ENCODE measurements around the gene PPARD. TPM values are rescaled to one million over a fixed set of nuclear protein-coding genes. Genes with fewer than 3 reads are reported as not detected.
A peak's percentile ranks its signal among the peaks of the same experiment; 100 is the strongest.

Gene PPARD
- total RNA-seq, 6 experiments from 2014 or later, result 5.2 to 18.8 (median 5.9) TPM

- ATAC-seq, result peak; percentile 99 to 100 (median 99)
- intact Hi-C loops (cut with DNase I), result no loop called here
- peak overlapping the region in 1 of 3 donors; percentile 41 for H3K27ac ChIP-seq
- no peaks in the 10 kb centered on the region for H3K9me3 ChIP-seq
- DNase-seq, result peak; percentile 90 to 95 (median 93)
- no peaks in the 10 kb centered on the region for H3K36me3 ChIP-seq
- peak; percentile 36 for TF ChIP-seq POLR2A (IDR thresholded peaks at IDR 0.05)
- TF ChIP-seq CTCF (IDR thresholded peaks at IDR 0.05), result peak in 3 of 4 donors; percentile 3 to 19 (median 10)
- H3K4me3 ChIP-seq, result peak overlapping the region; percentile 55 to 64 (median 56)
- 29% methylated on average over 43 of the region's 55 CpGs for WGBS (ENCODE audit: insufficient coverage, low coverage, low lambda C conversion rate, missing lambda C conversion rate)
- H3K27me3 ChIP-seq, result no peaks in the 10 kb centered on the region
- peaks cover 0 to 11% (median 3%) of the 10 kb centered on the region in 4 donors for H3K4me1 ChIP-seq
Measured at GRCh38 chr6:35318196-35319171, 23.9 kb upstream of the PPARD start.

- no peaks in the 10 kb centered on the region for H3K27me3 ChIP-seq
- intact Hi-C loops (cut with DNase I), result no loop called here
- DNase-seq (no peak), ATAC-seq (no peak)
- TF ChIP-seq CTCF (IDR thresholded peaks at IDR 0.05) (no peak), POLR2A (IDR thresholded peaks at IDR 0.05) (no peak)
- H3K4me3 ChIP-seq, result no peak overlapping the region
- no peaks in the 10 kb centered on the region for H3K36me3 ChIP-seq
- H3K27ac ChIP-seq, result no peak overlapping the region
- peaks cover 0 to 11% (median 3%) of the 10 kb centered on the region in 4 donors for H3K4me1 ChIP-seq
- no peaks in the 10 kb centered on the region for H3K9me3 ChIP-seq
- 80% methylated on average over 1 of the region's 20 CpGs for WGBS (ENCODE audit: insufficient coverage, low coverage, low lambda C conversion rate, missing lambda C conversion rate)
Measured at GRCh38 chr6:35319346-35320030, 22.9 kb upstream of the PPARD start.

- Histone ChIP-seq H3K27ac (no peak overlapping the region), H3K4me1 (peaks cover 0 to 11% (median 3%) of the 10 kb centered on the region in 4 donors), H3K36me3 (no peaks in the 10 kb centered on the region), H3K4me3 (no peak overlapping the region), H3K9me3 (no peaks in the 10 kb centered on the region), H3K27me3 (no peaks in the 10 kb centered on the region)
- intact Hi-C loops (cut with DNase I), result no loop called here
- DNase-seq (no peak), ATAC-seq (no peak)
- TF ChIP-seq POLR2A (IDR thresholded peaks at IDR 0.05) (no peak), CTCF (IDR thresholded peaks at IDR 0.05) (no peak)
- WGBS (ENCODE audit: insufficient coverage, low coverage, low lambda C conversion rate, missing lambda C conversion rate), result 96% methylated on average over 2 of the region's 2 CpGs
Measured at GRCh38 chr6:35320031-35320410, 22.3 kb upstream of the PPARD start.

- peaks cover 0 to 11% (median 3%) of the 10 kb centered on the region in 4 donors for H3K4me1 ChIP-seq
- no peak for TF ChIP-seq POLR2A (IDR thresholded peaks at IDR 0.05)
- TF ChIP-seq CTCF (IDR thresholded peaks at IDR 0.05), result no peak
- DNase-seq (no peak), ATAC-seq (no peak)
- WGBS (ENCODE audit: insufficient coverage, low coverage, low lambda C conversion rate, missing lambda C conversion rate), result 100% methylated on average over 1 of the region's 8 CpGs
- H3K27me3 ChIP-seq, result no peaks in the 10 kb centered on the region
- no peak overlapping the region for H3K4me3 ChIP-seq
- H3K36me3 ChIP-seq, result no peaks in the 10 kb centered on the region
- no peak overlapping the region for H3K27ac ChIP-seq
- H3K9me3 ChIP-seq, result no peaks in the 10 kb centered on the region
- intact Hi-C loops (cut with DNase I), result no loop called here
Measured at GRCh38 chr6:35321091-35321490, 21.3 kb upstream of the PPARD start.
